Measurements from ENCODE around the gene IGSF9B.

IGSF9B gene

DNA sequence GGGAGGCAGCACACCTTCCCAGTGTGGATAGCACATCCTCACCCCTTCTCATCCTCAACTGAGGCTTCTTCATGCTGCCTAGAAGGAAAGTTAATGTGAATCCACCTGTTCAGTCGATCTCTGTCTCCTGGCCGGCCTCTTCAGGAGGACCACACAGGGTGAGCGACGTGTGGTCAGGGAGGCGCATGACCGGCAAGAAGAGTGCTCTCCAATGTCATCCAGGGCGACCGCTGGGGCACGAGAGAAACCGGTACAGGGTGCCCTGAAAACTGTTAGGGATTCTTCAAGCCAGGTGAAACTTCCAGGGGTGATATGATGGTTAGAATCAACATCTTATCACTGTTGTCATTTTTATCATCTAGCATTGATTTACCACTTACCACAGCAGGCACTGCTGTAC is 43.0 kb downstream of the IGSF9B start:
- no peaks in the 10 kb centered on the region for H4K20me1 ChIP-seq (ENCODE audit: low read depth, low read length)
- H2AFZ ChIP-seq (ENCODE audit: low read depth, low read length, severe bottlenecking) = no peak overlapping the region
- H3K4me3 ChIP-seq (ENCODE audit: insufficient read depth, low read length, poor library complexity, severe bottlenecking) = no peak overlapping the region
- H3K79me2 ChIP-seq (ENCODE audit: insufficient read depth, low read length) = no peaks in the 10 kb centered on the region
- no peaks in the 10 kb centered on the region for H3K27me3 ChIP-seq (ENCODE audit: low read length)
- H3K4me2 ChIP-seq (ENCODE audit: low read depth, low read length, poor library complexity, severe bottlenecking) = no peak overlapping the region
- no peak overlapping the region for H3K9ac ChIP-seq (ENCODE audit: low read length)
- no peak overlapping the region for H3K27ac ChIP-seq (ENCODE audit: low read depth, low read length)
- no peaks in the 10 kb centered on the region for H3K36me3 ChIP-seq (ENCODE audit: low read length)
- H3K9me3 ChIP-seq (ENCODE audit: insufficient read depth, low read length) = no peaks in the 10 kb centered on the region
- no peaks in the 10 kb centered on the region for H3K9me2 ChIP-seq (replicated peaks; ENCODE audit: insufficient read depth, low read length)
- H3F3A ChIP-seq (ENCODE audit: insufficient read depth) = no peaks in the 10 kb centered on the region
- no peak for TF ChIP-seq EZH2phosphoT487 (conservative IDR thresholded peaks at IDR 0.05; ENCODE audit: low read length)
- TF ChIP-seq, protein P1, sequence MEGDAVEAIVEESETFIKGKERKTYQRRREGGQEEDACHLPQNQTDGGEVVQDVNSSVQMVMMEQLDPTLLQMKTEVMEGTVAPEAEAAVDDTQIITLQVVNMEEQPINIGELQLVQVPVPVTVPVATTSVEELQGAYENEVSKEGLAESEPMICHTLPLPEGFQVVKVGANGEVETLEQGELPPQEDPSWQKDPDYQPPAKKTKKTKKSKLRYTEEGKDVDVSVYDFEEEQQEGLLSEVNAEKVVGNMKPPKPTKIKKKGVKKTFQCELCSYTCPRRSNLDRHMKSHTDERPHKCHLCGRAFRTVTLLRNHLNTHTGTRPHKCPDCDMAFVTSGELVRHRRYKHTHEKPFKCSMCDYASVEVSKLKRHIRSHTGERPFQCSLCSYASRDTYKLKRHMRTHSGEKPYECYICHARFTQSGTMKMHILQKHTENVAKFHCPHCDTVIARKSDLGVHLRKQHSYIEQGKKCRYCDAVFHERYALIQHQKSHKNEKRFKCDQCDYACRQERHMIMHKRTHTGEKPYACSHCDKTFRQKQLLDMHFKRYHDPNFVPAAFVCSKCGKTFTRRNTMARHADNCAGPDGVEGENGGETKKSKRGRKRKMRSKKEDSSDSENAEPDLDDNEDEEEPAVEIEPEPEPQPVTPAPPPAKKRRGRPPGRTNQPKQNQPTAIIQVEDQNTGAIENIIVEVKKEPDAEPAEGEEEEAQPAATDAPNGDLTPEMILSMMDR (IDR thresholded peaks at IDR 0.05; ENCODE audit: insufficient read depth, low read length, poor library complexity, severe bottlenecking) = no peak

GRCh38 chr11:133911171-133911570 is 45.6 kb downstream of the IGSF9B start:
- no peaks in the 10 kb centered on the region for H3K9me2 ChIP-seq (replicated peaks; ENCODE audit: insufficient read depth, low read length)
- no peaks in the 10 kb centered on the region for H3K36me3 ChIP-seq (ENCODE audit: low read length)
- no peak overlapping the region for H3K9ac ChIP-seq (ENCODE audit: low read length)
- H3K27me3 ChIP-seq (ENCODE audit: low read length) = no peaks in the 10 kb centered on the region
- H3K4me2 ChIP-seq (ENCODE audit: low read depth, low read length, poor library complexity, severe bottlenecking) = no peak overlapping the region
- H3K27ac ChIP-seq (ENCODE audit: low read depth, low read length) = no peak overlapping the region
- H4K20me1 ChIP-seq (ENCODE audit: low read depth, low read length) = no peaks in the 10 kb centered on the region
- no peaks in the 10 kb centered on the region for H3K9me3 ChIP-seq (ENCODE audit: insufficient read depth, low read length)
- H2AFZ ChIP-seq (ENCODE audit: low read depth, low read length, severe bottlenecking) = no peak overlapping the region
- no peaks in the 10 kb centered on the region for H3F3A ChIP-seq (ENCODE audit: insufficient read depth)
- TF ChIP-seq EZH2phosphoT487 (conservative IDR thresholded peaks at IDR 0.05; ENCODE audit: low read length) = no peak
- TF ChIP-seq, protein P1 (IDR thresholded peaks at IDR 0.05; ENCODE audit: insufficient read depth, low read length, poor library complexity, severe bottlenecking) = no peak
- no peak overlapping the region for H3K4me3 ChIP-seq (ENCODE audit: insufficient read depth, low read length, poor library complexity, severe bottlenecking)
- no peaks in the 10 kb centered on the region for H3K79me2 ChIP-seq (ENCODE audit: insufficient read depth, low read length)

DNA sequence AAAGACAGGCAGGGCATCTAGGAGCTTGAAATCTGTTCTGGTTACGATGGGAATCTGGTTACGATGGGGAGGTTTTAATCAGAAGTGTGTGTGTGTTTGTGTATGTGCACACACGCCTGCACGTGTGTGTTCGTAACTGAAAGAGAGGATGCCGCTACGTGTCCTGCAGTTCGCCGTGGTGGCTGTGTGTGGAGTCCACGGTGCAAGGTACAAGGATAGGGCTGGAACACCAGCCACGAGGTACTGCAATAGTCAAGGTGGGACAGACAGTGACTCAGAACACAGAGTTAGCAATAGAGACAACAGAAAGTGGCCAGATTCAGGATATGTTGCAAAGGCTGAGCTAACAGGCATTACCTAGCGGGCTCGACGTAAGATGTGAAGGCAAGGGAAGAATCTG is 46.7 kb downstream of the IGSF9B start:
- no peak overlapping the region for H2AFZ ChIP-seq (ENCODE audit: low read depth, low read length, severe bottlenecking)
- no peak overlapping the region for H3K4me3 ChIP-seq (ENCODE audit: insufficient read depth, low read length, poor library complexity, severe bottlenecking)
- H3K36me3 ChIP-seq (ENCODE audit: low read length) = no peaks in the 10 kb centered on the region
- TF ChIP-seq EZH2phosphoT487 (conservative IDR thresholded peaks at IDR 0.05; ENCODE audit: low read length) = no peak
- TF ChIP-seq, protein P1 (IDR thresholded peaks at IDR 0.05; ENCODE audit: insufficient read depth, low read length, poor library complexity, severe bottlenecking) = no peak
- H3K4me2 ChIP-seq (ENCODE audit: low read depth, low read length, poor library complexity, severe bottlenecking) = no peak overlapping the region
- no peaks in the 10 kb centered on the region for H3K79me2 ChIP-seq (ENCODE audit: insufficient read depth, low read length)
- no peaks in the 10 kb centered on the region for H3K27me3 ChIP-seq (ENCODE audit: low read length)
- H4K20me1 ChIP-seq (ENCODE audit: low read depth, low read length) = no peaks in the 10 kb centered on the region
- H3K9me3 ChIP-seq (ENCODE audit: insufficient read depth, low read length) = no peaks in the 10 kb centered on the region
- H3K27ac ChIP-seq (ENCODE audit: low read depth, low read length) = no peak overlapping the region
- H3F3A ChIP-seq (ENCODE audit: insufficient read depth) = no peaks in the 10 kb centered on the region
- no peak overlapping the region for H3K9ac ChIP-seq (ENCODE audit: low read length)
- H3K9me2 ChIP-seq (replicated peaks; ENCODE audit: insufficient read depth, low read length) = no peaks in the 10 kb centered on the region
